ENCODE data around the gene KLRF1. TPM values are rescaled to one million over a fixed set of nuclear protein-coding genes. Genes with fewer than 3 reads are reported as not detected.
A peak's percentile ranks its signal among the peaks of the same experiment; 100 is the strongest.

KLRF1 gene
- total RNA-seq, 5 donors from 2014 or later (not counting 1 experiment from before 2014, with no cell fraction given) = 0.35 to 24.8 (median 0.95) TPM

- Histone ChIP-seq H3K27me3 (replicated peaks in 1 of 2; ENCODE audit: control insufficient read depth in 2 of 2, extremely low read depth in 1 of 2, insufficient read depth in 2 of 2, low read length in 1 of 2) (peaks cover 0 to 8% of the 10 kb centered on the region in 2 experiments), H3K9me3 (no peaks in the 10 kb centered on the region), H3K4me1 (ENCODE audit: control insufficient read depth in 1 of 2, extremely low read depth in 1 of 2, insufficient read depth in 2 of 2, low read length in 2 of 2) (peaks cover 8 to 15% of the 10 kb centered on the region in 2 experiments), H3K27ac (ENCODE audit: low read length) (no peak overlapping the region), H3K4me3 (ENCODE audit: control insufficient read depth in 1 of 2, extremely low read depth in 1 of 2, low read length in 1 of 2) (no peak overlapping the region), H3K36me3 (ENCODE audit: control insufficient read depth in 2 of 2, extremely low read depth in 1 of 2, insufficient read depth in 1 of 2, low read length in 1 of 2) (no peaks in the 10 kb centered on the region)
- H3K9me3 Mint-ChIP-seq = no peaks in the 10 kb centered on the region
- H3K4me1 Mint-ChIP-seq = peaks cover 10 to 15% (median 10%) of the 10 kb centered on the region in 3 donors
- H3K27ac Mint-ChIP-seq = no peak overlapping the region
- no peak for DNase-seq
- POLR2A ChIA-PET = no interaction called here
- H3K36me3 Mint-ChIP-seq = no peaks in the 10 kb centered on the region
- no CpG with 5 or more reads among the region's 2 CpGs for WGBS (ENCODE audit: insufficient coverage)
- CTCF ChIA-PET = interaction anchor here in 1 of 2 donors (1.2 kb wide), 1 partner anchor 62 kb away, joined by 6 read pairs; no protein-coding TSS in a partner anchor
- peaks cover 12 to 13% of the 10 kb centered on the region in 2 donors for H3K27me3 Mint-ChIP-seq
- no peak overlapping the region for H3K4me3 Mint-ChIP-seq
- ATAC-seq (replicated peaks in 1 of 4) = no peak
These were observed 16.6 kb upstream of the KLRF1 start for GRCh38 chr12:9810671-9811070.

GRCh38 chr12:9811621-9812020 is 15.7 kb upstream of the KLRF1 start:
- Mint-ChIP-seq H3K4me3 (no peak overlapping the region), H3K27ac (no peak overlapping the region), H3K9me3 (no peaks in the 10 kb centered on the region), H3K36me3 (no peaks in the 10 kb centered on the region), H3K27me3 (peaks cover 12 to 13% of the 10 kb centered on the region in 2 donors), H3K4me1 (peaks cover 10 to 15% (median 10%) of the 10 kb centered on the region in 3 donors)
- Histone ChIP-seq H3K4me1 (ENCODE audit: control insufficient read depth in 1 of 2, extremely low read depth in 1 of 2, insufficient read depth in 2 of 2, low read length in 2 of 2) (peaks cover 8 to 15% of the 10 kb centered on the region in 2 experiments), H3K27ac (ENCODE audit: low read length) (no peak overlapping the region), H3K27me3 (replicated peaks in 1 of 2; ENCODE audit: control insufficient read depth in 2 of 2, extremely low read depth in 1 of 2, insufficient read depth in 2 of 2, low read length in 1 of 2) (peaks cover 0 to 7% of the 10 kb centered on the region in 2 experiments), H3K9me3 (no peaks in the 10 kb centered on the region), H3K4me3 (ENCODE audit: control insufficient read depth in 1 of 2, extremely low read depth in 1 of 2, low read length in 1 of 2) (no peak overlapping the region), H3K36me3 (ENCODE audit: control insufficient read depth in 2 of 2, extremely low read depth in 1 of 2, insufficient read depth in 1 of 2, low read length in 1 of 2) (no peaks in the 10 kb centered on the region)
- DNase-seq (no peak), ATAC-seq (replicated peaks in 1 of 4) (no peak)
- 70% methylated on average over 2 of the region's 5 CpGs for WGBS (ENCODE audit: insufficient coverage)
- ChIA-PET CTCF (interaction anchor here (0.6 to 3.9 kb wide), 6 partner anchors 61 to 345 kb away, joined by 3 to 33 read pairs (median 4); no protein-coding TSS in a partner anchor), POLR2A (interaction anchor here in 1 of 2 donors (0.6 kb wide), 1 partner anchor 43 kb away, joined by 4 read pairs; no protein-coding TSS in a partner anchor)

GRCh38 chr12:9813821-9814798 is 13.2 kb upstream of the KLRF1 start:
- Histone ChIP-seq H3K36me3 (ENCODE audit: control insufficient read depth in 2 of 2, extremely low read depth in 1 of 2, insufficient read depth in 1 of 2, low read length in 1 of 2) (no peaks in the 10 kb centered on the region), H3K4me1 (ENCODE audit: control insufficient read depth in 1 of 2, extremely low read depth in 1 of 2, insufficient read depth in 2 of 2, low read length in 2 of 2) (peaks cover 8 to 15% of the 10 kb centered on the region in 2 experiments), H3K27ac (ENCODE audit: low read length) (peak overlapping the region; percentile 61), H3K4me3 (ENCODE audit: control insufficient read depth in 1 of 2, extremely low read depth in 1 of 2, low read length in 1 of 2) (peak overlapping the region; percentile 63 to 83), H3K27me3 (replicated peaks in 1 of 2; ENCODE audit: control insufficient read depth in 2 of 2, extremely low read depth in 1 of 2, insufficient read depth in 2 of 2, low read length in 1 of 2) (peaks cover 0 to 9% of the 10 kb centered on the region in 2 experiments), H3K9me3 (no peaks in the 10 kb centered on the region)
- peaks cover 3 to 12% of the 10 kb centered on the region in 2 donors for H3K27me3 Mint-ChIP-seq
- H3K27ac Mint-ChIP-seq = peak overlapping the region; percentile 74 to 85
- H3K36me3 Mint-ChIP-seq = no peaks in the 10 kb centered on the region
- WGBS (ENCODE audit: insufficient coverage) = 30% methylated on average over 25 of the region's 32 CpGs
- H3K9me3 Mint-ChIP-seq = no peaks in the 10 kb centered on the region
- peak; percentile 82 to 95 (median 91) for DNase-seq
- CTCF ChIA-PET = interaction anchor here (0.5 to 3.9 kb wide), 38 partner anchors 10 to 329 kb away, joined by 3 to 33 read pairs (median 4); partner anchors contain the start of genes CD69 (in 2 of the 2), CLEC2A (in 1 of the 2), CLEC2B (in 1 of the 2) and CLEC7A (in 1 of the 2)
- H3K4me3 Mint-ChIP-seq = peak overlapping the region; percentile 82 to 90 (median 83)
- POLR2A ChIA-PET = interaction anchor here (0.5 to 1.4 kb wide), 5 partner anchors 53 to 120 kb away, joined by 3 to 10 read pairs (median 4); partner anchors contain the start of gene CD69 (in 1 of the 2)
- ATAC-seq (replicated peaks in 1 of 4) = peak; percentile 96 to 98 (median 98)
- H3K4me1 Mint-ChIP-seq = peaks cover 10 to 15% (median 10%) of the 10 kb centered on the region in 3 donors

- H3K27me3 ChIP-seq (replicated peaks in 1 of 2; ENCODE audit: control insufficient read depth in 2 of 2, extremely low read depth in 1 of 2, insufficient read depth in 2 of 2, low read length in 1 of 2) = peaks cover 0 to 21% of the 10 kb centered on the region in 2 experiments
- ChIA-PET POLR2A (no interaction called here), CTCF (interaction anchor here (0.6 kb wide), 2 partner anchors 105 to 113 kb away, joined by 3 read pairs; no protein-coding TSS in a partner anchor)
- no peak for ATAC-seq (replicated peaks in 1 of 4)
- Mint-ChIP-seq H3K27ac (no peak overlapping the region), H3K4me3 (no peak overlapping the region), H3K27me3 (peaks cover 14 to 28% of the 10 kb centered on the region in 2 donors), H3K4me1 (peaks cover 0 to 6% (median 1%) of the 10 kb centered on the region in 3 donors), H3K9me3 (no peaks in the 10 kb centered on the region), H3K36me3 (no peaks in the 10 kb centered on the region)
- WGBS (ENCODE audit: insufficient coverage) = 85% methylated on average over 2 of the region's 9 CpGs
- no peak for DNase-seq
- no peak overlapping the region for H3K27ac ChIP-seq (ENCODE audit: low read length)
- no peaks in the 10 kb centered on the region for H3K36me3 ChIP-seq (ENCODE audit: control insufficient read depth in 2 of 2, extremely low read depth in 1 of 2, insufficient read depth in 1 of 2, low read length in 1 of 2)
- H3K4me3 ChIP-seq (ENCODE audit: control insufficient read depth in 1 of 2, extremely low read depth in 1 of 2, low read length in 1 of 2) = no peak overlapping the region
- no peaks in the 10 kb centered on the region for H3K9me3 ChIP-seq
- peaks cover 0 to 17% of the 10 kb centered on the region in 2 experiments for H3K4me1 ChIP-seq (ENCODE audit: control insufficient read depth in 1 of 2, extremely low read depth in 1 of 2, insufficient read depth in 2 of 2, low read length in 2 of 2)
These were observed 6.9 kb upstream of the KLRF1 start for GRCh38 chr12:9820281-9820930.

- no peaks in the 10 kb centered on the region for H3K27me3 ChIP-seq (replicated peaks in 1 of 2; ENCODE audit: control insufficient read depth in 2 of 2, extremely low read depth in 1 of 2, insufficient read depth in 2 of 2, low read length in 1 of 2)
- Mint-ChIP-seq H3K27me3 (peaks cover 0 to 2% of the 10 kb centered on the region in 2 donors), H3K4me1 (peaks cover 0 to 10% (median 0%) of the 10 kb centered on the region in 3 donors), H3K27ac (no peak overlapping the region), H3K4me3 (peak overlapping the region in 2 of 3 donors; percentile 14 to 34), H3K36me3 (no peaks in the 10 kb centered on the region), H3K9me3 (peaks cover 0 to 4% (median 0%) of the 10 kb centered on the region in 3 donors)
- no CpG with 5 or more reads among the region's 3 CpGs for WGBS (ENCODE audit: insufficient coverage)
- H3K4me3 ChIP-seq (ENCODE audit: control insufficient read depth in 1 of 2, extremely low read depth in 1 of 2, low read length in 1 of 2) = peak overlapping the region in 1 of 2 donors; percentile 10
- POLR2A ChIA-PET = no interaction called here
- no peak overlapping the region for H3K27ac ChIP-seq (ENCODE audit: low read length)
- CTCF ChIA-PET = interaction anchor here in 1 of 2 donors (0.8 to 1.2 kb wide), 2 partner anchors 16 to 79 kb away, joined by 3 to 4 read pairs; no protein-coding TSS in a partner anchor
- H3K9me3 ChIP-seq = no peaks in the 10 kb centered on the region
- ATAC-seq (replicated peaks in 1 of 4) (no peak), DNase-seq (no peak)
- H3K4me1 ChIP-seq (ENCODE audit: control insufficient read depth in 1 of 2, extremely low read depth in 1 of 2, insufficient read depth in 2 of 2, low read length in 2 of 2) = no peaks in the 10 kb centered on the region
- H3K36me3 ChIP-seq (ENCODE audit: control insufficient read depth in 2 of 2, extremely low read depth in 1 of 2, insufficient read depth in 1 of 2, low read length in 1 of 2) = peaks cover 0 to 2% of the 10 kb centered on the region in 2 donors
These were observed 2.2 kb downstream of the KLRF1 start for GRCh38 chr12:9829483-9829882.
